HepG2 (cell line): ENCODE data around the gene IL4I1. TPM values are rescaled to one million over a fixed set of nuclear protein-coding genes. Genes with fewer than 3 reads are reported as not detected.

Experiments
- ATAC-seq: fragments of 200-7000 bp; cut with Tn5 transposase; 3 replicates; pipeline ENCODE4 v1.9.1; 2020; ENCODE audit warnings: mild to moderate bottlenecking, moderate library complexity
- BruUV-seq: library from RNA; stranded (reverse); fragments of 400-500 nt; replicated peaks from 2 replicates; lab custom pipeline; 2021; lab: Mats Ljungman, UMichigan
- CTCF ChIA-PET: fragments of 300-600 bp; formaldehyde crosslinking; extraction: SDS; loops from one replicate; lab custom pipeline; 2021; ENCODE audit warnings: low total read pairs, inconsistent platforms, low intra/inter-chr PET ratio; lab: Yijun Ruan, JAX
- POLR2A ChIA-PET: fragments of 350-600 bp; sonication (Branson Sonifier 250); formaldehyde crosslinking; loops from one replicate; lab custom pipeline; 2020; ENCODE audit warnings: antibody characterized with exemption, inconsistent platforms; lab: Yijun Ruan, JAX
- DNase-seq: peaks from one replicate; pipeline ENCODE4 v3.0.0-alpha.2; 2015; ENCODE audit warnings: low spot score
- FAIRE-seq: peaks from 3 replicates; lab custom pipeline; 2011; peaks lifted over from hg19 to GRCh38; lab: Jason Lieb, UNC
- H2AFZ ChIP-seq: one replicate; pipeline ENCODE4 v1.6.1; 2011; ENCODE audit warnings: low read length, inconsistent platforms
- H3K27ac ChIP-seq: fragments of 300-600 bp; 3 replicates; pipeline ENCODE4 v1.8.0; 2011; ENCODE audit warnings: mixed run types, mild to moderate bottlenecking, mixed read lengths, low read length, inconsistent platforms; ENCODE audit not compliant: insufficient read depth; ENCODE audit errors: extremely low read length
- H3K27me3 ChIP-seq, 2 experiments: fragments of 200-600 bp in 1 of 2; 2 replicates in 1 of 2; 3 replicates in 1 of 2; pipeline versions ENCODE4 v1.6.0 to v1.8.0; 2011; ENCODE audit warnings: low read length in 2 of 2, mild to moderate bottlenecking in 2 of 2, moderate library complexity in 2 of 2, inconsistent platforms in 1 of 2; ENCODE audit not compliant: insufficient read depth in 2 of 2, control insufficient read depth in 1 of 2
- H3K36me3 ChIP-seq, 2 experiments: fragments of 200-600 bp in 1 of 2; replicated peaks in 1 of 2; 2 replicates in 1 of 2; 3 replicates in 1 of 2; pipeline versions ENCODE4 v1.5.1 to v1.8.0; 2011; ENCODE audit warnings: low read length in 2 of 2, inconsistent platforms in 1 of 2; ENCODE audit not compliant: insufficient read depth in 2 of 2, control insufficient read depth in 1 of 2
- H3K4me1 ChIP-seq: 2 replicates; pipeline ENCODE4 v1.5.1; 2012; ENCODE audit warnings: low read length, inconsistent platforms; ENCODE audit not compliant: insufficient read depth
- H3K4me2 ChIP-seq: 2 replicates; pipeline ENCODE4 v1.6.0; 2011; ENCODE audit warnings: low read depth, low read length, inconsistent platforms
- H3K4me3 ChIP-seq, 3 experiments: fragments of 200-600 bp in 1 of 3; sonication (generic), shearing (Covaris generic) in 1 of 3; replicated peaks in 1 of 3; 2 replicates each; pipeline ENCODE4 v1.5.1; 2011 to 2016; ENCODE audit warnings: low read length in 3 of 3, inconsistent platforms in 2 of 3, low read depth in 2 of 3, mild to moderate bottlenecking in 2 of 3, control low read depth in 1 of 3, mixed read lengths in 1 of 3; ENCODE audit not compliant: insufficient read depth in 1 of 3
- H3K79me2 ChIP-seq: one replicate; pipeline ENCODE4 v1.6.1; 2011; ENCODE audit warnings: low read length, inconsistent platforms; ENCODE audit not compliant: insufficient read depth
- H3K9ac ChIP-seq: 2 replicates; pipeline ENCODE4 v1.6.0; 2011; ENCODE audit warnings: mild to moderate bottlenecking, low read depth, low read length, inconsistent platforms; ENCODE audit not compliant: insufficient read depth
- H3K9me3 ChIP-seq: 2 replicates; pipeline ENCODE4 v1.5.1; 2012; ENCODE audit warnings: mild to moderate bottlenecking, low read length
- H4K20me1 ChIP-seq: 2 replicates; pipeline ENCODE4 v1.6.0; 2011; ENCODE audit warnings: inconsistent platforms, mild to moderate bottlenecking, low read length, moderate library complexity; ENCODE audit not compliant: insufficient read depth
- MEIS1 ChIP-seq: sonication (generic); formaldehyde crosslinking; IDR thresholded peaks from 2 replicates; pipeline ENCODE4 v1.9.0; 2021; ENCODE audit warnings: mild to moderate bottlenecking, missing genetic modification reagents, moderate library complexity, borderline replicate concordance
- RBFOX2 ChIP-seq: fragments of 200-400 bp; formaldehyde crosslinking; IDR thresholded peaks from 2 replicates; pipeline ENCODE4 v1.6.1; 2017; ENCODE audit warnings: low read depth, mild to moderate bottlenecking, low read length
- SETDB1 ChIP-seq: sonication (generic); formaldehyde crosslinking; IDR thresholded peaks from 2 replicates; pipeline ENCODE4 v1.5.1; 2020; ENCODE audit warnings: missing genetic modification reagents, mild to moderate bottlenecking, borderline replicate concordance
- SP140L ChIP-seq: sonication (generic); formaldehyde crosslinking; IDR thresholded peaks from 2 replicates; pipeline ENCODE4 v1.4.0; 2020; ENCODE audit warnings: missing genetic modification reagents, borderline replicate concordance
- ZFY ChIP-seq: sonication (generic); formaldehyde crosslinking; IDR thresholded peaks from 2 replicates; pipeline ENCODE4 v1.4.0; 2020; ENCODE audit warnings: missing genetic modification reagents
- ZNF800 ChIP-seq: sonication (generic); formaldehyde crosslinking; IDR thresholded peaks from 2 replicates; pipeline ENCODE4 v1.4.0; 2020; ENCODE audit warnings: missing genetic modification reagents
- WGBS: methylation state at CpG from one replicate; pipeline ENCODE4 v1.1.6; 2017; ENCODE audit warnings: low lambda C conversion rate; 5-methylcytosine and 5-hydroxymethylcytosine counted together
- in situ Hi-C: cut with HindIII; loops from 2 replicates; pipeline ENCODE4 v1.10.0; 2017; ENCODE audit warnings: low pct_unique_long_range_greater_than_20kb; ENCODE audit not compliant: extremely low pct_ligation_motif_present
- intact Hi-C: fragments of 100-400 bp; cut with micrococcal nuclease; formaldehyde crosslinking; loops from one replicate; pipeline ENCODE4 v1.10.0; 2022; ENCODE audit not compliant: unreplicated experiment
- polyA plus RNA-seq, 8 experiments: library from polyadenylated mRNA; depleted of rRNA in 3 of 8; stranded (reverse) in 7 of 8; unstranded in 1 of 8; fragments of >200 nt; fragmentation: Illumina TruSeq in 4 of 8; extraction: Trizol in 4 of 8; gene quantifications; 2 replicates each; pipeline versions ENCODE4 v1.2.1 to v1.2.3, GENCODE V29; 2011 to 2016; ENCODE audit warnings: low read depth in 4 of 8, missing spikeins in 1 of 8, mixed read lengths in 1 of 8; ENCODE audit not compliant: insufficient read depth in 1 of 8
- total RNA-seq, 5 experiments: library from RNA; depleted of rRNA; stranded (reverse); fragments of >200 nt; fragmentation: Illumina TruSeq; extraction: Trizol; gene quantifications; 2 replicates each; pipeline ENCODE4 v1.2.3, GENCODE V29; 2016; ENCODE audit warnings: low read depth in 1 of 5
- TF ChIP-seq, protein P1 (sequence below): sonication (generic); formaldehyde crosslinking; IDR thresholded peaks from 2 replicates; pipeline ENCODE4 v1.5.0; 2020; ENCODE audit warnings: mild to moderate bottlenecking, missing genetic modification reagents, borderline replicate concordance

The IL4I1 gene
- total and polyA plus RNA-seq, 2 of the 13 experiments (the other 11 are each of a cell fraction or from before 2014, with no cell fraction given), result not detected

- TF ChIP-seq, protein P1, sequence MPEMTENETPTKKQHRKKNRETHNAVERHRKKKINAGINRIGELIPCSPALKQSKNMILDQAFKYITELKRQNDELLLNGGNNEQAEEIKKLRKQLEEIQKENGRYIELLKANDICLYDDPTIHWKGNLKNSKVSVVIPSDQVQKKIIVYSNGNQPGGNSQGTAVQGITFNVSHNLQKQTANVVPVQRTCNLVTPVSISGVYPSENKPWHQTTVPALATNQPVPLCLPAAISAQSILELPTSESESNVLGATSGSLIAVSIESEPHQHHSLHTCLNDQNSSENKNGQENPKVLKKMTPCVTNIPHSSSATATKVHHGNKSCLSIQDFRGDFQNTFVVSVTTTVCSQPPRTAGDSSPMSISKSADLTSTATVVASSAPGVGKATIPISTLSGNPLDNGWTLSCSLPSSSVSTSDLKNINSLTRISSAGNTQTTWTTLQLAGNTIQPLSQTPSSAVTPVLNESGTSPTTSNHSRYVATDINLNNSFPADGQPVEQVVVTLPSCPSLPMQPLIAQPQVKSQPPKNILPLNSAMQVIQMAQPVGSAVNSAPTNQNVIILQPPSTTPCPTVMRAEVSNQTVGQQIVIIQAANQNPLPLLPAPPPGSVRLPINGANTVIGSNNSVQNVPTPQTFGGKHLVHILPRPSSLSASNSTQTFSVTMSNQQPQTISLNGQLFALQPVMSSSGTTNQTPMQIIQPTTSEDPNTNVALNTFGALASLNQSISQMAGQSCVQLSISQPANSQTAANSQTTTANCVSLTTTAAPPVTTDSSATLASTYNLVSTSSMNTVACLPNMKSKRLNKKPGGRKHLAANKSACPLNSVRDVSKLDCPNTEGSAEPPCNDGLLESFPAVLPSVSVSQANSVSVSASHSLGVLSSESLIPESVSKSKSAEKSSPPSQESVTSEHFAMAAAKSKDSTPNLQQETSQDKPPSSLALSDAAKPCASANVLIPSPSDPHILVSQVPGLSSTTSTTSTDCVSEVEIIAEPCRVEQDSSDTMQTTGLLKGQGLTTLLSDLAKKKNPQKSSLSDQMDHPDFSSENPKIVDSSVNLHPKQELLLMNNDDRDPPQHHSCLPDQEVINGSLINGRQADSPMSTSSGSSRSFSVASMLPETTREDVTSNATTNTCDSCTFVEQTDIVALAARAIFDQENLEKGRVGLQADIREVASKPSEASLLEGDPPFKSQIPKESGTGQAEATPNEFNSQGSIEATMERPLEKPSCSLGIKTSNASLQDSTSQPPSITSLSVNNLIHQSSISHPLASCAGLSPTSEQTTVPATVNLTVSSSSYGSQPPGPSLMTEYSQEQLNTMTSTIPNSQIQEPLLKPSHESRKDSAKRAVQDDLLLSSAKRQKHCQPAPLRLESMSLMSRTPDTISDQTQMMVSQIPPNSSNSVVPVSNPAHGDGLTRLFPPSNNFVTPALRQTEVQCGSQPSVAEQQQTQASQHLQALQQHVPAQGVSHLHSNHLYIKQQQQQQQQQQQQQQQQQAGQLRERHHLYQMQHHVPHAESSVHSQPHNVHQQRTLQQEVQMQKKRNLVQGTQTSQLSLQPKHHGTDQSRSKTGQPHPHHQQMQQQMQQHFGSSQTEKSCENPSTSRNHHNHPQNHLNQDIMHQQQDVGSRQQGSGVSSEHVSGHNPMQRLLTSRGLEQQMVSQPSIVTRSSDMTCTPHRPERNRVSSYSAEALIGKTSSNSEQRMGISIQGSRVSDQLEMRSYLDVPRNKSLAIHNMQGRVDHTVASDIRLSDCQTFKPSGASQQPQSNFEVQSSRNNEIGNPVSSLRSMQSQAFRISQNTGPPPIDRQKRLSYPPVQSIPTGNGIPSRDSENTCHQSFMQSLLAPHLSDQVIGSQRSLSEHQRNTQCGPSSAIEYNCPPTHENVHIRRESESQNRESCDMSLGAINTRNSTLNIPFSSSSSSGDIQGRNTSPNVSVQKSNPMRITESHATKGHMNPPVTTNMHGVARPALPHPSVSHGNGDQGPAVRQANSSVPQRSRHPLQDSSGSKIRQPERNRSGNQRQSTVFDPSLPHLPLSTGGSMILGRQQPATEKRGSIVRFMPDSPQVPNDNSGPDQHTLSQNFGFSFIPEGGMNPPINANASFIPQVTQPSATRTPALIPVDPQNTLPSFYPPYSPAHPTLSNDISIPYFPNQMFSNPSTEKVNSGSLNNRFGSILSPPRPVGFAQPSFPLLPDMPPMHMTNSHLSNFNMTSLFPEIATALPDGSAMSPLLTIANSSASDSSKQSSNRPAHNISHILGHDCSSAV, result no peak
- TF ChIP-seq SETDB1 (CRISPR knock-in tag), result no peak
- TF ChIP-seq SP140L (CRISPR knock-in tag), result no peak
- TF ChIP-seq, all 625 proteins: peak for 0
These were observed 22.9 kb downstream of the IL4I1 start (continued) for GRCh38 chr19:49873834-49874233.

- H3K27ac ChIP-seq, result no peak overlapping the region
- no peak overlapping the region for H3K4me3 ChIP-seq
- no peak for TF ChIP-seq ZFY (CRISPR knock-in tag)
- peak; percentile 71 for TF ChIP-seq RBFOX2
- no peak for TF ChIP-seq MEIS1 (CRISPR knock-in tag)
- TF ChIP-seq ZNF800 (CRISPR knock-in tag), result no peak
- TF ChIP-seq, all 625 proteins: peak for 1
- BruUV-seq, result no TSS peak
- H2AFZ ChIP-seq, result no peak overlapping the region
- H3K27me3 ChIP-seq, result no peaks in the 10 kb centered on the region; a peak in 1 of 5 replicates
- peaks cover 2% of the 10 kb centered on the region; the same call in 1 of the 2 replicates for H4K20me1 ChIP-seq
- intact Hi-C loops (no loop called here), in situ Hi-C loops (no loop called here)
- H3K9me3 ChIP-seq, result no peaks in the 10 kb centered on the region
- 92% methylated on average over 15 of the region's 29 CpGs for WGBS
- DNase-seq (no peak), FAIRE-seq (no peak), ATAC-seq (no peak)
- POLR2A ChIA-PET, result no interaction called here
- peaks cover 32% of the 10 kb centered on the region for H3K4me1 ChIP-seq
- peaks cover 0 to 5% of the 10 kb centered on the region in 2 experiments; a peak in 3 of 5 replicates for H3K36me3 ChIP-seq
- peaks cover 25% of the 10 kb centered on the region for H3K79me2 ChIP-seq
- H3K4me2 ChIP-seq, result no peak overlapping the region
- CTCF ChIA-PET, result no interaction called here
- no peak overlapping the region for H3K9ac ChIP-seq
These were observed 23.6 kb downstream of the IL4I1 start for GRCh38 chr19:49873129-49873521.
